ENCODE data around the gene MLLT3.

Gene MLLT3

DNA sequence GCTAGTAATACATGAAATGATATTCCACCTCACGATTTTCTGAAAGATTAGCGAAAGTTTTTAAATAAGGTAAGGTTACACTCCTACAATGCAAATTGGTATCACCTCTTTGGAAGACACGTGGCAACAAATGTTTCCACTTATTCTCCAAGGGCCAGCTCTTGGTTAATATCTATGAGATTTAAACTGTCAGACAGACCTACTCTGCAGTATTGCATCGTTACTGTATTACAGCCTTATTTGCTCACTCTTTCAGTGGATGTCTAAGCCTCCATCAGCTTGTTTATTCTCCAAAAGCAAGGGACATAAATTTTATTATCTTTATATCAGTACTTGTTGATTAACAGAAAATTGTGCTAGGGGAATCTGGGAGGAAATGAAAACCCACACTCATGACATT lies 135.7 kb downstream of the MLLT3 start:
- TF ChIP-seq, protein P1, sequence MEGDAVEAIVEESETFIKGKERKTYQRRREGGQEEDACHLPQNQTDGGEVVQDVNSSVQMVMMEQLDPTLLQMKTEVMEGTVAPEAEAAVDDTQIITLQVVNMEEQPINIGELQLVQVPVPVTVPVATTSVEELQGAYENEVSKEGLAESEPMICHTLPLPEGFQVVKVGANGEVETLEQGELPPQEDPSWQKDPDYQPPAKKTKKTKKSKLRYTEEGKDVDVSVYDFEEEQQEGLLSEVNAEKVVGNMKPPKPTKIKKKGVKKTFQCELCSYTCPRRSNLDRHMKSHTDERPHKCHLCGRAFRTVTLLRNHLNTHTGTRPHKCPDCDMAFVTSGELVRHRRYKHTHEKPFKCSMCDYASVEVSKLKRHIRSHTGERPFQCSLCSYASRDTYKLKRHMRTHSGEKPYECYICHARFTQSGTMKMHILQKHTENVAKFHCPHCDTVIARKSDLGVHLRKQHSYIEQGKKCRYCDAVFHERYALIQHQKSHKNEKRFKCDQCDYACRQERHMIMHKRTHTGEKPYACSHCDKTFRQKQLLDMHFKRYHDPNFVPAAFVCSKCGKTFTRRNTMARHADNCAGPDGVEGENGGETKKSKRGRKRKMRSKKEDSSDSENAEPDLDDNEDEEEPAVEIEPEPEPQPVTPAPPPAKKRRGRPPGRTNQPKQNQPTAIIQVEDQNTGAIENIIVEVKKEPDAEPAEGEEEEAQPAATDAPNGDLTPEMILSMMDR (IDR thresholded peaks at IDR 0.05; ENCODE audit: low read depth, low read length) = no peak

GRCh38 chr9:20481437-20481836 lies 140.9 kb downstream of the MLLT3 start:
- no peak overlapping the region for H3K4me3 ChIP-seq (ENCODE audit: low read depth, low read length)
- TF ChIP-seq, protein P1 (IDR thresholded peaks at IDR 0.05; ENCODE audit: low read depth, low read length) = no peak
- DNase-seq = no peak
- H3K9me3 ChIP-seq = no peaks in the 10 kb centered on the region
- H3K36me3 ChIP-seq = no peaks in the 10 kb centered on the region
- H3K27me3 ChIP-seq = no peaks in the 10 kb centered on the region
- H3K4me1 ChIP-seq = no peaks in the 10 kb centered on the region

More for the DNA sequence above, 135.7 kb downstream of the MLLT3 start:
- Histone ChIP-seq H3K4me1 (no peaks in the 10 kb centered on the region), H3K4me3 (ENCODE audit: low read depth, low read length) (no peak overlapping the region), H3K27me3 (no peaks in the 10 kb centered on the region), H3K36me3 (no peaks in the 10 kb centered on the region), H3K9me3 (no peaks in the 10 kb centered on the region)
- DNase-seq = no peak

DNA sequence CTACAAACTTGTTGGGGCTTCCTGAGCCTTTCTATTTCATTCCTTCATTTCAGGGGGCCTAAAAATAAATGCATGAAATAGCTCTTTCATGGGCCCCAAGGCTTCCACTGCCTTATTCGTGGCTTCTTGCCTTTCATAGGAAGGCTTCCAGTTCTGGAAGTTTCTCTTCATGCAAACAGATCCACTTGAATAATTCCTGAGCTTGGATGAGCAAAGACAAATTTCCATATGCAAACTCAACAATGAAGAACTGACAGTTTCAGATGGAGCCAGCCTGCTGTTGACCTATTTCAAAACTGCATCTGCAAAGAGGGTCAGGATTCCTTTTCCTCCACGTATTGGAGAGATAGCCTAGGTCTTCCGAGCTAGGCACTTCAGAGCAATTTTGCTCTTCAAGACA lies 142.1 kb downstream of the MLLT3 start:
- Histone ChIP-seq H3K4me1 (no peaks in the 10 kb centered on the region), H3K9me3 (no peaks in the 10 kb centered on the region), H3K27me3 (no peaks in the 10 kb centered on the region), H3K36me3 (no peaks in the 10 kb centered on the region), H3K4me3 (ENCODE audit: low read depth, low read length) (no peak overlapping the region)
- TF ChIP-seq, protein P1 (IDR thresholded peaks at IDR 0.05; ENCODE audit: low read depth, low read length) = no peak
- no peak for DNase-seq

DNA sequence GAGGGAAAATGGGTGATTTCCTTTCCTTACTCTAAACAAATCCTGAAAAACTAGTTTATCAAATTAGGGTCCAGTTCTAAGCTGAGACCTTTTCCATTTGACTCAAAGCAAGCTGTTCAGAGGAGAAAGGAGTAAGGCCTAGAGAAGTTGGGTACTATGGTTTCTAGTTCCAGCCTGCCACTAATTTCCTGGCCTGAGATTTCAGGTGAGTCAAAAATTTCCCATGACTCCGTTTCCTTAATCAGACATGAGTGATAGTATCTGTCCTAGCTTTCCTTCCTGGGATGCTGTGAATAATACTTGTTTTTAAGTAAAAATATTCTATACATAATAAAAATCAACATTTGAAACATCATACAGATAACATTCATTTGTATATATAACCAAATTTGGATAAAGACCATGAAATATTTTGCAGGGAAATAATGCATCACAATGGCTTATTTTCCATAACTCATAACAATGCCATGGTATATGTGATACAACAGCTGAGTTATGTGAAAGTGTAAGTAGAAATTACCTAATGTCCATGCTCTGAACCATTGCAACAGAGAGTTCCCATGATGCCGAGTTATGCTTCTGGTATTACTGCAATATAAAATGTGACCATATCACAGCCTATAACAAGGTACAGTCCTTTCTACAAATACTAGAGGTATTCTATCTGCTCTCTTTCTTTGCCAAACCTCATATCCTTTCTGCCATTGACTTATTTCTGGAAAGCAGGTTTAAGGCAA lies 142.7 kb downstream of the MLLT3 start:
- Histone ChIP-seq H3K9me3 (no peaks in the 10 kb centered on the region), H3K4me1 (no peaks in the 10 kb centered on the region), H3K36me3 (no peaks in the 10 kb centered on the region), H3K4me3 (ENCODE audit: low read depth, low read length) (no peak overlapping the region), H3K27me3 (no peaks in the 10 kb centered on the region)
- TF ChIP-seq, protein P1 (IDR thresholded peaks at IDR 0.05; ENCODE audit: low read depth, low read length) = no peak
- DNase-seq = no peak

DNA sequence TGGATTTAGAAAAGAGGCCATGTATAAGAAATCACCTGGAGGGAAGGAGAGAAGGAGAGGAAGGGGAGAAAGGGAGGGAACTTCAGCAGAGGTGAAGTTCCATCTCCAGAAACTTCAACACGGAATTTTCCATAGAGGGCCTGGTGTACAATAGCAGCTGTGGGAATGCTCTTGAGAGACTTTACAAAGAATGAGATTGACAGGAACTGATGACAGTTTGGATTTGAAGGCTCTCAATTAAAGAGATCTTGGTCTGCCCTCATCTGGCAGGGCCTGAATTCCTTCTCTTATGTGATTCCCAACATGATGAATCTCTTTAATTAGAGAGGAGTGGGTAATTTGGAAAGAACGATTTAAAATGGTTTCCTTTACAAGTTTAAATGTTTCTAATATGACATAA lies 143.5 kb downstream of the MLLT3 start:
- TF ChIP-seq, protein P1 (IDR thresholded peaks at IDR 0.05; ENCODE audit: low read depth, low read length) = no peak
- Histone ChIP-seq H3K9me3 (no peaks in the 10 kb centered on the region), H3K4me3 (ENCODE audit: low read depth, low read length) (no peak overlapping the region)

DNA sequence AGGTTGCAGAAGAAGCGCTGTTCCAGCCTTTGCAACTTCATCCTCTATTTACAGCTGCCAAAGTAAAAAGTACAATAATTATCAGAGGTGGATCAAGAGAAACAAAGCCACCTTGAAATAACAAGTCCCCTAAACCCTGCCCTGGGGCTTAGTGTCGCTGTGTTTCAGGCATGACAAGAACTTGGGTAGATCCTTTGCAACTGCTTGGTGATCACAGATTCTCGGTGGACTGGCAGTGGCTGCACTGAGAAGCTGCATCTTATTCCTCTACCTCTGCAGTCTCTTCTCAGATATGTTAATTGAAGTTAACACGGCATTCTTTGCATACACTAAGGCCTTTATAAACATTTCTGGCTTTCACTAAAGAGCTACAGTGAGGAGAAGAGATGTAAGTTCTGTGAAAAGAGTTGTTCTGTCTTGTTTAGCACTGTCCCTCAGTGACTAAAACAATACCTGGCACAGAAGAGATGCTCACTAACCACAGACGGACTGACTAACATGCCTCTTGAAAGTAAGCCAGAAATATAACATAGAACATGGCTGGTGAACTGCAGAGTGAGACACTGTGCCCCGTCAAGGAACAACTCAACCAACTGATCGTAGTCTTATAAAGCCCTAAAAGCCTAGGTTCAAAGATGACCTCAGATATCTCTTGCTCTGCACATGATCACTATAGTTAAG lies 144.2 kb downstream of the MLLT3 start:
- TF ChIP-seq, protein P1 (IDR thresholded peaks at IDR 0.05; ENCODE audit: low read depth, low read length) = no peak
- H3K36me3 ChIP-seq = no peaks in the 10 kb centered on the region
- no peak for DNase-seq
- no peaks in the 10 kb centered on the region for H3K4me1 ChIP-seq
- no peaks in the 10 kb centered on the region; the same call in 1 of the 2 replicates for H3K27me3 ChIP-seq
- H3K4me3 ChIP-seq (ENCODE audit: low read depth, low read length) = no peak overlapping the region
- H3K9me3 ChIP-seq = no peaks in the 10 kb centered on the region

More for the DNA sequence above, 143.5 kb downstream of the MLLT3 start:
- Histone ChIP-seq H3K4me1 (no peaks in the 10 kb centered on the region), H3K27me3 (no peaks in the 10 kb centered on the region), H3K36me3 (no peaks in the 10 kb centered on the region)
- no peak for DNase-seq

Measured in BE2C (cell line).